ENCODE results near the gene RHBDF1. TPM values are rescaled to one million over a fixed set of nuclear protein-coding genes. Genes with fewer than 3 reads are reported as not detected.

RHBDF1 gene
- total and polyA plus RNA-seq, 2 of the 13 experiments (the other 11 are each of a cell fraction or from before 2014, with no cell fraction given), result 5.4 to 26.9 TPM

- TF ChIP-seq ZNF12 (CRISPR knock-in tag; IDR thresholded peaks at IDR 0.05) (no peak), ZNF577 (CRISPR knock-in tag; IDR thresholded peaks at IDR 0.05; ENCODE audit: borderline replicate concordance, low read depth) (no peak), NR1H2 (CRISPR knock-in tag; IDR thresholded peaks at IDR 0.05; ENCODE audit: borderline replicate concordance, low read depth) (no peak), ELF1 (CRISPR knock-in tag; IDR thresholded peaks at IDR 0.05) (no peak), ZNF773 (CRISPR knock-in tag; IDR thresholded peaks at IDR 0.05; ENCODE audit: borderline replicate concordance) (no peak), ZNF7 (CRISPR knock-in tag; IDR thresholded peaks at IDR 0.05) (no peak), BCL3 (CRISPR knock-in tag; IDR thresholded peaks at IDR 0.05) (no peak), ZNF780A (CRISPR knock-in tag; IDR thresholded peaks at IDR 0.05) (no peak), SKI (IDR thresholded peaks at IDR 0.05; ENCODE audit: partially characterized antibody) (no peak), JARID2 (CRISPR knock-in tag; IDR thresholded peaks at IDR 0.05; ENCODE audit: insufficient replicate concordance) (no peak), POGZ (CRISPR knock-in tag; IDR thresholded peaks at IDR 0.05) (no peak), ZNF382 (CRISPR knock-in tag; IDR thresholded peaks at IDR 0.05; ENCODE audit: borderline replicate concordance) (no peak), ZNF703 (CRISPR knock-in tag; IDR thresholded peaks at IDR 0.05; ENCODE audit: borderline replicate concordance) (no peak), MAFF (IDR thresholded peaks at IDR 0.05; ENCODE audit: low read depth, low read length) (no peak), ZNF280D (CRISPR knock-in tag; IDR thresholded peaks at IDR 0.05) (no peak), MED13 (CRISPR knock-in tag; IDR thresholded peaks at IDR 0.05) (no peak), ZNF432 (CRISPR knock-in tag; IDR thresholded peaks at IDR 0.05; ENCODE audit: borderline replicate concordance) (no peak), FOXJ3 (CRISPR knock-in tag; IDR thresholded peaks at IDR 0.05; ENCODE audit: borderline replicate concordance) (no peak), ZBTB43 (CRISPR knock-in tag; conservative IDR thresholded peaks at IDR 0.05) (no peak), FOXC1 (CRISPR knock-in tag; IDR thresholded peaks at IDR 0.05; ENCODE audit: borderline replicate concordance) (no peak), MNT (IDR thresholded peaks at IDR 0.05) (peak; percentile 78)
Observed at GRCh38 chr16:72561-73548, at the start of gene RHBDF1 (continued).

Measured in HepG2 (cell line).